ENCODE data around the gene CFAP92.

Gene CFAP92

GRCh38 chr3:129019266-129019665 is 25.4 kb upstream of the CFAP92 start:
- Histone ChIP-seq H3K27ac (ENCODE audit: extremely low read depth, low read depth, low read length) (no peak overlapping the region), H3K4me3 (ENCODE audit: low read depth, low read length) (no peak overlapping the region), H3K36me3 (ENCODE audit: control insufficient read depth in 2 of 2, insufficient read depth in 1 of 2, low read length in 2 of 2) (no peaks in the 10 kb centered on the region), H3K9me3 (ENCODE audit: control insufficient read depth, insufficient read depth, low read depth, low read length) (no peaks in the 10 kb centered on the region), H3K4me1 (ENCODE audit: control insufficient read depth, insufficient read depth, low read length) (no peaks in the 10 kb centered on the region)
- no peak for TF ChIP-seq ZNF843 (tag by site-specific recombination; IDR thresholded peaks at IDR 0.05)
- TF ChIP-seq ZNF146 (tag by site-specific recombination; IDR thresholded peaks at IDR 0.05): no peak
- no peak for TF ChIP-seq PRDM2 (tag by site-specific recombination; IDR thresholded peaks at IDR 0.05; ENCODE audit: borderline replicate concordance)
- TF ChIP-seq ZNF837 (tag by site-specific recombination; IDR thresholded peaks at IDR 0.05): no peak
- no peak for TF ChIP-seq KLF8 (tag by site-specific recombination; IDR thresholded peaks at IDR 0.05)
- no peak for TF ChIP-seq PRDM6 (tag by site-specific recombination; IDR thresholded peaks at IDR 0.05)
- TF ChIP-seq ZNF266 (tag by site-specific recombination; IDR thresholded peaks at IDR 0.05; ENCODE audit: low read depth): no peak
- no peak for TF ChIP-seq ZBTB21 (tag by site-specific recombination; IDR thresholded peaks at IDR 0.05)
- TF ChIP-seq ZBTB1 (tag by site-specific recombination; IDR thresholded peaks at IDR 0.05): no peak
- TF ChIP-seq ZNF548 (tag by site-specific recombination; IDR thresholded peaks at IDR 0.05): no peak
- no peak for TF ChIP-seq ZNF558 (tag by site-specific recombination; IDR thresholded peaks at IDR 0.05)
- ChIA-PET CTCF (interaction anchor here (1.0 kb wide), 1 partner anchor 49 kb away, joined by 3 read pairs; no protein-coding TSS in a partner anchor), POLR2A (interaction anchor here (0.6 kb wide), 1 partner anchor 230 kb away, joined by 3 read pairs; no protein-coding TSS in a partner anchor)

GRCh38 chr3:129018751-129019150 is 24.9 kb upstream of the CFAP92 start:
- Histone ChIP-seq H3K4me3 (ENCODE audit: low read depth, low read length) (no peak overlapping the region), H3K4me1 (ENCODE audit: control insufficient read depth, insufficient read depth, low read length) (no peaks in the 10 kb centered on the region), H3K36me3 (ENCODE audit: control insufficient read depth in 2 of 2, insufficient read depth in 1 of 2, low read length in 2 of 2) (no peaks in the 10 kb centered on the region), H3K9me3 (ENCODE audit: control insufficient read depth, insufficient read depth, low read depth, low read length) (no peaks in the 10 kb centered on the region), H3K27ac (ENCODE audit: extremely low read depth, low read depth, low read length) (no peak overlapping the region)
- CTCF ChIA-PET: interaction anchor here (3.5 kb wide), 1 partner anchor 48 kb away, joined by 16 read pairs; no protein-coding TSS in a partner anchor
- POLR2A ChIA-PET: no interaction called here
- TF ChIP-seq ZNF449 (tag by site-specific recombination; IDR thresholded peaks at IDR 0.05): no peak
- TF ChIP-seq ZSCAN30 (tag by site-specific recombination; IDR thresholded peaks at IDR 0.05): no peak
- no peak for TF ChIP-seq ZNF174 (tag by site-specific recombination; IDR thresholded peaks at IDR 0.05)
- no peak for TF ChIP-seq ZNF398 (tag by site-specific recombination; IDR thresholded peaks at IDR 0.05)
- no peak for TF ChIP-seq ZNF639 (tag by site-specific recombination; IDR thresholded peaks at IDR 0.05)
- no peak for TF ChIP-seq ZNF560 (tag by site-specific recombination; IDR thresholded peaks at IDR 0.05; ENCODE audit: borderline replicate concordance)
- TF ChIP-seq ZNF76 (tag by site-specific recombination; IDR thresholded peaks at IDR 0.05; ENCODE audit: borderline replicate concordance, low read depth): no peak
- TF ChIP-seq ZNF37A (tag by site-specific recombination; IDR thresholded peaks at IDR 0.05): no peak
- no peak for TF ChIP-seq ZNF660 (tag by site-specific recombination; IDR thresholded peaks at IDR 0.05)
- no peak for TF ChIP-seq ZNF529 (tag by site-specific recombination; IDR thresholded peaks at IDR 0.05; ENCODE audit: insufficient replicate concordance)
- no peak for TF ChIP-seq ZNF274 (IDR thresholded peaks at IDR 0.05; ENCODE audit: low read length)
- TF ChIP-seq ZNF274 (tag by site-specific recombination; IDR thresholded peaks at IDR 0.05; ENCODE audit: borderline replicate concordance): no peak
- TF ChIP-seq BCL11A (tag by site-specific recombination; IDR thresholded peaks at IDR 0.05; ENCODE audit: low read depth): no peak
